Mucosa of descending colon (tissue), 3 donors: ENCODE results near the gene HPCA. TPM values are rescaled to one million over a fixed set of nuclear protein-coding genes. Genes with fewer than 3 reads are reported as not detected.

Experiments
- ATAC-seq: fragments of 200-7000 bp; cut with Tn5 transposase; one replicate; pipeline ENCODE4 v1.9.1; 2020; ENCODE audit warnings: mild to moderate bottlenecking, moderate library complexity
- DNase-seq, 3 donors: peaks; one replicate each; pipeline ENCODE4 v3.0.0-alpha.2; 2020
- H3K36me3 ChIP-seq: fragments of 200-600 bp; one replicate; pipeline ENCODE4 v1.8.0; 2021; ENCODE audit warnings: low read depth, mild to moderate bottlenecking
- H3K4me1 ChIP-seq: fragments of 200-600 bp; one replicate; pipeline ENCODE4 v1.8.0; 2021; ENCODE audit warnings: low read depth, mild to moderate bottlenecking
- H3K4me3 ChIP-seq: fragments of 200-600 bp; one replicate; pipeline ENCODE4 v1.8.0; 2021; ENCODE audit warnings: mild to moderate bottlenecking
- H3K9me3 ChIP-seq: fragments of 200-600 bp; one replicate; pipeline ENCODE4 v1.8.0; 2021; ENCODE audit warnings: mild to moderate bottlenecking
- CTCF ChIP-seq: fragments of 200-600 bp; IDR thresholded peaks from one replicate; pipeline ENCODE4 v1.8.0; 2022; ENCODE audit warnings: antibody characterized with exemption, mild to moderate bottlenecking
- intact Hi-C, 2 donors: fragments of 100-400 bp; cut with DNase I in 1 of 2; cut with micrococcal nuclease in 1 of 2; formaldehyde crosslinking; loops; one replicate each; pipeline versions ENCODE4 v1.11.0 to v1.11.1; 2022; cut with DNase I, micrococcal nuclease
- total RNA-seq, 3 donors: library from RNA; stranded (reverse); fragmentation: NEBNext Ultra II Directional in 2 of 3; extraction: Animal tissue kit (Norgen Biotek cat#: 25700) in 2 of 3; gene quantifications; one replicate each; pipeline versions ENCODE4 v1.2.1 to v1.2.4, GENCODE V29; 2021 to 2023
- donor health status: DM: no; HTN: no; CAD: no; lungs with moderate emphysema.
- donor health status: DM: no; HTN: no; CAD: no.
- donor health status: DM: no; HTN: yes; CAD: no.

Gene HPCA
- total RNA-seq, 3 donors from 2014 or later: 1.1 to 2.0 (median 1.1) TPM

- intact Hi-C loops: no loop called here
- H3K9me3 ChIP-seq: no peaks in the 10 kb centered on the region
- ATAC-seq (no peak), DNase-seq (no peak)
- H3K4me1 ChIP-seq: no peaks in the 10 kb centered on the region
- no peak for TF ChIP-seq CTCF
- no peak overlapping the region for H3K4me3 ChIP-seq
- H3K36me3 ChIP-seq: no peaks in the 10 kb centered on the region
Measured at GRCh38 chr1:32859915-32860314, 26.4 kb upstream of the HPCA start.

- H3K4me1 ChIP-seq: no peaks in the 10 kb centered on the region
- DNase-seq (no peak), ATAC-seq (no peak)
- H3K9me3 ChIP-seq: no peaks in the 10 kb centered on the region
- intact Hi-C loops: no loop called here
- no peak overlapping the region for H3K4me3 ChIP-seq
- TF ChIP-seq CTCF: no peak
- H3K36me3 ChIP-seq: no peaks in the 10 kb centered on the region
Measured at GRCh38 chr1:32860566-32860965, 25.7 kb upstream of the HPCA start.

- no peak for TF ChIP-seq CTCF
- intact Hi-C loops: no loop called here
- DNase-seq (no peak), ATAC-seq (no peak)
- no peaks in the 10 kb centered on the region for H3K4me1 ChIP-seq
- no peaks in the 10 kb centered on the region for H3K9me3 ChIP-seq
- no peaks in the 10 kb centered on the region for H3K36me3 ChIP-seq
- no peak overlapping the region for H3K4me3 ChIP-seq
Measured at GRCh38 chr1:32861904-32862695, 24.2 kb upstream of the HPCA start.

- Histone ChIP-seq H3K36me3 (no peaks in the 10 kb centered on the region), H3K4me3 (no peak overlapping the region), H3K9me3 (no peaks in the 10 kb centered on the region), H3K4me1 (no peaks in the 10 kb centered on the region)
- intact Hi-C loops: no loop called here
- no peak for TF ChIP-seq CTCF
- DNase-seq: no peak
- ATAC-seq: no peak
Measured at GRCh38 chr1:32863218-32863880, 22.9 kb upstream of the HPCA start.

- H3K36me3 ChIP-seq: no peaks in the 10 kb centered on the region
- no peak overlapping the region for H3K4me3 ChIP-seq
- no peaks in the 10 kb centered on the region for H3K9me3 ChIP-seq
- intact Hi-C loops: no loop called here
- TF ChIP-seq CTCF: no peak
- H3K4me1 ChIP-seq: no peaks in the 10 kb centered on the region
- DNase-seq (no peak), ATAC-seq (no peak)
Measured at GRCh38 chr1:32863881-32864245, 22.4 kb upstream of the HPCA start.
